Neural progenitor cell (in vitro differentiated cells): ENCODE results near the gene ACBD6. TPM values are rescaled to one million over a fixed set of nuclear protein-coding genes. Genes with fewer than 3 reads are reported as not detected.

Source experiments
- DNase-seq: peaks from one replicate; pipeline ENCODE4 v3.0.0-alpha.2; 2016; ENCODE audit warnings: low spot score
- H2AFZ ChIP-seq: fragments of 200-600 bp; sonication (generic); replicated peaks from 2 replicates; pipeline ENCODE4 v1.6.1; 2016; ENCODE audit warnings: antibody characterized with exemption
- H3F3A ChIP-seq: fragments of 200-600 bp; sonication (generic); 2 replicates; pipeline ENCODE4 v1.6.1; 2016; ENCODE audit warnings: antibody characterized with exemption, low read depth
- H3K27ac ChIP-seq: fragments of 200-600 bp; sonication (generic); 2 replicates; pipeline ENCODE4 v1.5.1; 2016; ENCODE audit warnings: mild to moderate bottlenecking
- H3K27me3 ChIP-seq: fragments of 200-600 bp; sonication (generic); 2 replicates; pipeline ENCODE4 v1.6.1; 2016; ENCODE audit warnings: mild to moderate bottlenecking, moderate library complexity
- H3K36me3 ChIP-seq: fragments of 200-600 bp; sonication (generic); 2 replicates; pipeline ENCODE4 v1.5.1; 2016
- H3K4me1 ChIP-seq: fragments of 200-600 bp; sonication (generic); 2 replicates; pipeline ENCODE4 v1.6.1; 2016; ENCODE audit warnings: mixed run types
- H3K4me2 ChIP-seq: fragments of 200-600 bp; sonication (generic); 2 replicates; pipeline ENCODE4 v1.6.1; 2016
- H3K4me3 ChIP-seq: fragments of 200-600 bp; sonication (generic); 2 replicates; pipeline ENCODE4 v1.5.1; 2016
- H3K79me2 ChIP-seq: fragments of 200-600 bp; sonication (generic); 2 replicates; pipeline ENCODE4 v1.6.1; 2016; ENCODE audit warnings: low read depth
- H3K9ac ChIP-seq: fragments of 200-600 bp; sonication (generic); 2 replicates; pipeline ENCODE4 v1.6.1; 2016
- H3K9me3 ChIP-seq: fragments of 200-600 bp; sonication (generic); 2 replicates; pipeline ENCODE4 v1.5.1; 2016; ENCODE audit warnings: low read depth
- H4K20me1 ChIP-seq: fragments of 200-600 bp; sonication (generic); 2 replicates; pipeline ENCODE4 v1.6.1; 2016; ENCODE audit warnings: low read depth
- H3K27ac Mint-ChIP-seq: 3 replicates; pipeline ENCODE4 v1.8.0; 2021; ENCODE audit warnings: mixed read lengths
- H3K27me3 Mint-ChIP-seq: 2 replicates; pipeline ENCODE4 v1.8.0; 2022; ENCODE audit warnings: low read depth, mild to moderate bottlenecking, inconsistent platforms, moderate library complexity, mixed read lengths; ENCODE audit not compliant: insufficient read depth
- H3K36me3 Mint-ChIP-seq: 3 replicates; pipeline ENCODE4 v1.8.0; 2021; ENCODE audit warnings: mixed read lengths
- H3K4me1 Mint-ChIP-seq: 3 replicates; pipeline ENCODE4 v1.8.0; 2021; ENCODE audit warnings: mixed read lengths
- H3K4me3 Mint-ChIP-seq: 3 replicates; pipeline ENCODE4 v1.8.0; 2021; ENCODE audit warnings: mild to moderate bottlenecking, moderate library complexity, mixed read lengths
- H3K9me3 Mint-ChIP-seq: 3 replicates; pipeline ENCODE4 v1.8.0; 2020; ENCODE audit warnings: mixed read lengths
- CTCF ChIP-seq: fragments of 200-600 bp; sonication (generic); IDR thresholded peaks from 2 replicates; pipeline ENCODE4 v1.5.1; 2017; ENCODE audit warnings: antibody characterized with exemption, mild to moderate bottlenecking
- EZH2 ChIP-seq: fragments of 200-600 bp; sonication (generic); IDR thresholded peaks from 2 replicates; pipeline ENCODE4 v1.6.1; 2017; ENCODE audit warnings: antibody characterized with exemption, mild to moderate bottlenecking, moderate library complexity
- EZH2phosphoT487 ChIP-seq: fragments of 200-600 bp; sonication (generic); IDR thresholded peaks from 2 replicates; pipeline ENCODE4 v1.6.1; 2017; ENCODE audit warnings: antibody characterized with exemption
- total RNA-seq: library from RNA; depleted of rRNA; stranded (reverse); fragments of >200 nt; gene quantifications from 2 replicates; pipeline ENCODE4 v1.2.3, GENCODE V29; 2015; ENCODE audit warnings: low replicate concordance

Gene ACBD6
- total RNA-seq, 1 donor from 2014 or later: 36.8 TPM

GRCh38 chr1:180370188-180370587 lies 132.2 kb downstream of the ACBD6 start:
- H3K27me3 Mint-ChIP-seq: no peaks in the 10 kb centered on the region
- no peaks in the 10 kb centered on the region for H3K36me3 ChIP-seq
- peaks cover 3% of the 10 kb centered on the region for H3F3A ChIP-seq
- H3K36me3 Mint-ChIP-seq: no peaks in the 10 kb centered on the region
- no peak overlapping the region for H2AFZ ChIP-seq
- TF ChIP-seq CTCF (no peak), EZH2phosphoT487 (no peak), EZH2 (no peak)
- H3K27ac Mint-ChIP-seq: no peak overlapping the region
- H3K9me3 ChIP-seq: no peaks in the 10 kb centered on the region
- H3K4me1 Mint-ChIP-seq: no peaks in the 10 kb centered on the region
- H3K27me3 ChIP-seq: no peaks in the 10 kb centered on the region
- H3K4me2 ChIP-seq: no peak overlapping the region
- no peaks in the 10 kb centered on the region for H3K9me3 Mint-ChIP-seq
- peaks cover 9% of the 10 kb centered on the region for H4K20me1 ChIP-seq
- H3K4me3 Mint-ChIP-seq: no peak overlapping the region
- H3K4me3 ChIP-seq: no peak overlapping the region
- H3K27ac ChIP-seq: no peak overlapping the region
- H3K79me2 ChIP-seq: peaks cover 3% of the 10 kb centered on the region
- no peak overlapping the region for H3K9ac ChIP-seq
- H3K4me1 ChIP-seq: peaks cover 12% of the 10 kb centered on the region
- no peak for DNase-seq

- no peak overlapping the region for H3K4me3 Mint-ChIP-seq
- Histone ChIP-seq H3K36me3 (no peaks in the 10 kb centered on the region), H3K79me2 (no peaks in the 10 kb centered on the region), H3K4me3 (no peak overlapping the region), H4K20me1 (peaks cover 7% of the 10 kb centered on the region), H3F3A (peaks cover 3% of the 10 kb centered on the region), H3K27ac (no peak overlapping the region), H3K4me1 (peaks cover 2% of the 10 kb centered on the region), H3K27me3 (no peaks in the 10 kb centered on the region), H3K9me3 (no peaks in the 10 kb centered on the region), H2AFZ (no peak overlapping the region), H3K9ac (no peak overlapping the region), H3K4me2 (no peak overlapping the region)
- TF ChIP-seq EZH2phosphoT487: no peak
- no peak for TF ChIP-seq CTCF
- TF ChIP-seq EZH2: no peak
- H3K27ac Mint-ChIP-seq: no peak overlapping the region
- no peak for DNase-seq
- H3K36me3 Mint-ChIP-seq: no peaks in the 10 kb centered on the region
- no peaks in the 10 kb centered on the region for H3K4me1 Mint-ChIP-seq
- H3K27me3 Mint-ChIP-seq: no peaks in the 10 kb centered on the region
- H3K9me3 Mint-ChIP-seq: no peaks in the 10 kb centered on the region
Measured at GRCh38 chr1:180369061-180369460, 133.3 kb downstream of the ACBD6 start.

GRCh38 chr1:180366371-180367068 lies 135.9 kb downstream of the ACBD6 start:
- Mint-ChIP-seq H3K4me3 (no peak overlapping the region), H3K27me3 (no peaks in the 10 kb centered on the region), H3K4me1 (no peaks in the 10 kb centered on the region), H3K27ac (no peak overlapping the region), H3K36me3 (no peaks in the 10 kb centered on the region), H3K9me3 (no peaks in the 10 kb centered on the region)
- no peak overlapping the region for H3K9ac ChIP-seq
- no peaks in the 10 kb centered on the region for H3K36me3 ChIP-seq
- no peak for DNase-seq
- peaks cover 3% of the 10 kb centered on the region for H3F3A ChIP-seq
- no peak overlapping the region for H2AFZ ChIP-seq
- H3K27ac ChIP-seq: no peak overlapping the region
- peaks cover 5% of the 10 kb centered on the region for H4K20me1 ChIP-seq
- H3K9me3 ChIP-seq: no peaks in the 10 kb centered on the region
- H3K4me1 ChIP-seq: peaks cover 14% of the 10 kb centered on the region
- no peak overlapping the region for H3K4me3 ChIP-seq
- H3K27me3 ChIP-seq: no peaks in the 10 kb centered on the region
- no peaks in the 10 kb centered on the region for H3K79me2 ChIP-seq
- TF ChIP-seq EZH2phosphoT487 (no peak), EZH2 (no peak), CTCF (no peak)
- H3K4me2 ChIP-seq: no peak overlapping the region
